SK-MEL-5 (cell line): ENCODE data around the gene PPBP. TPM values are rescaled to one million over a fixed set of nuclear protein-coding genes. Genes with fewer than 3 reads are reported as not detected.
A peak's percentile ranks its signal among the peaks of the same experiment; 100 is the strongest.
"Not testable (repeated sequence)": the region's sequence is repeated elsewhere in the genome, so short reads cannot be mapped to it uniquely, and the experiment has no call there.

Experiments used
- DNase-seq: peaks from one replicate; pipeline ENCODE4 v3.0.0-alpha.2; 2016; ENCODE audit warnings: low read depth, low spot score
- in situ Hi-C: cut with HindIII; loops from 2 replicates; pipeline ENCODE4 v1.10.0; 2016; ENCODE audit warnings: low sequenced_read_pairs, high pct_unique_total_duplicates, low pct_unique_long_range_greater_than_20kb
- total RNA-seq: library from RNA; depleted of rRNA; stranded (reverse); fragments of >200 nt; shearing (Covaris generic); gene quantifications from 2 replicates; pipeline ENCODE4 v1.2.3, GENCODE V29; 2014

The PPBP gene
- total RNA-seq, 1 experiment from 2014 or later: not detected

DNA sequence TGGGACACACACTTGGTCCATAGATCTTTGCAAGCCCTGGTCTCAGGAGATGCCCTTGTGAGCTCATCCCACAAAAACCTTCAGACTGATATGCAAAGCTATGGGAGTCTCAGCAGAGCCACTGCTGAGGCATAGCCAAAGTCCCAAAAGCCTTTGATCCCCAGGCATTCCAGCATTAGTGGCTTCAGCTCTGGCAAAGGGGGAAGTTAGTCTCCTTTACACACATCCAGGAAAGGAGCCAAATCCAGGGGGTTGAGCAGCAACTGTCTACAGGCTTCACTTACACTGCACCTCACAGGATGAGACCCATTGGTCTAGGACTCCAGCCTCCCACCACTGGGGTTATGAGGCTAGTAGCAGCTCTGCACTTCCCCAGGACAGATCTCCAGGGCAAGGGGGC, 20.1 kb downstream of the PPBP start:
- in situ Hi-C loops: no loop called here
- DNase-seq: no peak

DNA sequence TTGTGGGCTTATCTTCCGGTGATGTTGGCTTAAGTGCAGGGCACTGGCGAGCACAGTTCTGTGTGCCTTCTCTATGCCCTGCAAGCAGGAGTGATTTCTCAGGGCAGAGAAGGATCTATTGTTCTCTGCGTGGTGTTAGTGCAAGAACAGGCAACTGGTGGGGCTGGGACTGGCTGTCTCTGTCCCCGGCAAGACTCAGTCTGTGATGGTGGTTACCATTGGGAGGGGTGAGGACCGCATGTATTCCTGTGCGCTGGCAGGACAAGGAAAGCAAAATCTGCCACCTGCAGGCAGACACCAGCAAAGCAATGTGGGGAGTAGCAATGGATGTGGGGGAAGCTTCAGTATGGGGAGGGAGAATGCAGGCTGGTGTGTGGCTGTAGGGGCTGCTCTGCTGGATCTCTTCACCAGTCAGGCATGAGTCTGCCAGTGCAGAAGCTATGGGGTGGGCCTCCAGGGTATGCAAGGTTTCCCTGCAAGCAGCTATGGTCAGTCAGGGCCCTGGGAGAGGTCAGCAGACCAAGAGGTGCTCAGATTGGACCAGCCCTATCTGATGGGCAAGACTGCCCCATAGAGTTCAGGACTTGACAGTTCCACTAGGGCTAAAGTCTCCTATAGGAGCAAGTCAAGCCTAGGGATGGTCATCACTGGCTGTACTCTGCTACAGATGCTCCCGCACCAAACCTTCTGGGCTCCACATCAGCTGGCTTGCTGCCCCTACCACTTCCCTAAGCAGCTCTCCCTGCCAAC, 23.0 kb downstream of the PPBP start:
- in situ Hi-C loops: no loop called here
- DNase-seq: peak; percentile 86

DNA sequence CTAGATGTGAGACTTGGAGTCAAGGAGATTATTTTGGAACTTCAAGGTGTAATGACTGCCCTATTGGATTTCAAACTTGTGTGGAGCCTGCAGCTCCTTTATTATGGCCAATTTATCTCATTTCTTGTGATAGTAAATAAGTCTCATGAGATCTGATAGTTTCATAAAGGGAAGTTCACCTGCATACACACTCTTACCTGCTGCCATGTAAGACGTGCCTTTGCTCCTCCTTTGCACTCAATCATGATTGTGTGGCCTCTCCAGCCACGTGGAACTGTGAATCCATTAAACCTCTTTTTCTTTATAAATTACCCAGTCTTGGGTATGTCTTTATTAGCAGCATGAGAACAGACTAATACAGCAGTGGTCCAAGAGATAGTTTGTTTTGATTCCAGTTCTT, 25.3 kb downstream of the PPBP start:
- DNase-seq: no peak
- in situ Hi-C loops: no loop called here

DNA sequence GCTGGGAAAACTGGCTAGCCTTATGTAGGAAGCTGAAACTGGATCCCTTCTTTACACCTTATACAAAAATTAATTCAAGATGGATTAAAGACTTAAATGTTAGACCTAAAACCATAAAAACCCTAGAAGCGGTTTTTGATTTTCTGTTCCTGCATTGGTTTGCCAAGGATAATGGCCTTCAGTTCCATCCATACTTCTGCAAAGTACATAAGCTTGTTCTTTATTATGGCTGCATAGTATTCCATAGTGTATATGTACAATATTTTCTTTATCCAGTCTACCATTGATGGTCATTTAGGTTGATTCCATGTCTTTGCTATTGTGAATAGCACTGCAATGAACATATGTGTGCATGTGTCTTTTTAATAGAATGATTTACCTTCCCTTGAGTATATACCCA, 28.9 kb downstream of the PPBP start:
- not testable (repeated sequence) for DNase-seq

DNA sequence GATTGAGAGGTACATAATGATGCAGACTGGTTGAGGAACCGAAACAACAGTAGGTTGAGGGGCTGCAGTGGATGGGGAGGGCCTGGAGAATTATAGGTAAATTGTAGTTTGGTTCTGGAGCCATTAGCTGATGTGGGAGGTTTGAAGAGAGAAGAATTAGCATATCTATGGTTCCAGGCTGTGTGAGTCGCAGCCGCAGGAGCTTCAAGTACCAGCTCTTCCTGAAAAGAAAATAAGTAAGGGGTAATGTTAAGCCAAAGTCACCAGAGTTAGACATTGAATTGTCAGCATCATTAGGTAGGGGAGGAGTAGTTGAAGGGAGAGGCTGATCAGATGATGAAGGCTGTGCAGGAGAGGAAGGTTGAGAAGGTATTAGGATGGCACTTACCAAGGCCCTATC, 35.6 kb downstream of the PPBP start:
- in situ Hi-C loops: no loop called here
- no peak for DNase-seq

More for the DNA sequence above, 28.9 kb downstream of the PPBP start:
- in situ Hi-C loops: not testable (repeated sequence)

DNA sequence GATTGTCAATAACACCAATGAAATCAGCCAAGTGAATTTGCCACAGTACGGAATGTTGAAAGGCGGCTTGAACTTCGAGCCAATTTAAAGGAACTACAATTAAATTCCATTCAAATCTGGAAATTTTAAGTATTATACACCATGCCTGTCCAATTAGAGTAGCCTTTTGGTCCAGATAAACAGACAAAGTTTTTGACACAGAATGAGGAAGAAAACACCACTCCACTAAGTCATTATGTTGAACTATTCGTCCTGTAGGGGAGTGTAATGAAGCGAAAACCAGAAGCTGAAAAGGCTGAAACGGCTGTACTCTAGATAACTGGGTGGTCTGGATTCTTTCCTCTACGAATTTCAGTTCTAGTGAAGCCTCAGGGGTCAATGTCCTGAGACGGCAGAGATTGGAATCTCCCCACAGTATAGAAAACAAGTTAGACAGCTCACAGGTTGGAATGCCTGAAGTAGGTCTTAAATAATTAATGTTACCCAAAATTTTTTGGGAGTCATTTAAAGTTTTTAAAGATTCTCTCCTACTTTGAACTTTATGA, 37.5 kb downstream of the PPBP start:
- DNase-seq, in situ Hi-C loops: not testable (repeated sequence)

DNA sequence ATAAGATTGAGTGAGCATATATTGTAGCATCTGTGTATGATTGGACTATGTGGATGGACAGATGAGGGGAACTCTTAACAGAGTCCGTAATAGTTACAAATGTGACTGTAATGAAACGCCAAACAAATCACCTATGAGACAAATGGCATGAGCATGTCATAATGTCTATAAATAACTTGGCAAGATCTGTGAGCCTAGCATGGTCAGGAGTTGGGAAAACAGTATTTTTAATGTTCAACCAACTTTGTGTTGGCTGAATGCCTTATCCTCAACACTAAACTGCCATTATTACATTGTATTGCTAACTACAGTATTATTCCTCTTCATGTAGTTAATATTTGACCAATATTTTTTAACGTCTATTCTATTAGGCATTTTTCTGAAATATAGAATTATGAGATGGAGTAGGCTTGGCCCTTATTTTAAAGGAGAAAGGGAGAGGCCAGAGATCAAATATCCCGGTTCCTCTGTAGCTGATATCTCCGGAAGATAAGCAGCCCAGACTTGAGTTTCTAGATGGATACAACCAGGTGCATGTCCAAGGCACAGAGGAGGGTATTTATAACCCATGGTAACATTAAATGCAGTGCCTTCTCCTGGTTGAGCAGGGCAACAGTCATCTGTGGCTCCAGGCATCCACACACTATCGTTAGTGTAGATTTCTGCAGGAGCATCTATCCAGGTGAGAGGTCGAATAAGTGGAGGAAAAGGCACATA, 38.8 kb downstream of the PPBP start:
- in situ Hi-C loops: no loop called here
- DNase-seq: no peak

DNA sequence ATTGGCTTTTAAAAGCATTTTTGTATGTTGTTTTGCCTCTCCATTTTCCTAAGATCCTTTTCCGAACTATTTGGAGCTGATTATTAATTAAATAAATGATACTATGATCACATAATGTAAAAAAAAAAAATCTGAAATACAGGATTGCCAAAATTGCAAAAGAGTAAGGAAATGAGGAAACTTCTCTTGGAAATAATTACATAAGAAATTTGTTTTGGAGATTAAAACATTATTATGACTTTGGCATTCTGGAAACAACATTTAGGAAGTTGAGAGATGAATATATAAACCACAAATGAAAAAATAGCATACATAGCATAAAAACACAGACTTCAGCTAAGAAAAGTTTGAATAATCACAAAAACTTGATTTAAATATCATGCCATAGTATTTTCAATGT, 39.7 kb downstream of the PPBP start:
- no peak for DNase-seq
- in situ Hi-C loops: no loop called here

DNA sequence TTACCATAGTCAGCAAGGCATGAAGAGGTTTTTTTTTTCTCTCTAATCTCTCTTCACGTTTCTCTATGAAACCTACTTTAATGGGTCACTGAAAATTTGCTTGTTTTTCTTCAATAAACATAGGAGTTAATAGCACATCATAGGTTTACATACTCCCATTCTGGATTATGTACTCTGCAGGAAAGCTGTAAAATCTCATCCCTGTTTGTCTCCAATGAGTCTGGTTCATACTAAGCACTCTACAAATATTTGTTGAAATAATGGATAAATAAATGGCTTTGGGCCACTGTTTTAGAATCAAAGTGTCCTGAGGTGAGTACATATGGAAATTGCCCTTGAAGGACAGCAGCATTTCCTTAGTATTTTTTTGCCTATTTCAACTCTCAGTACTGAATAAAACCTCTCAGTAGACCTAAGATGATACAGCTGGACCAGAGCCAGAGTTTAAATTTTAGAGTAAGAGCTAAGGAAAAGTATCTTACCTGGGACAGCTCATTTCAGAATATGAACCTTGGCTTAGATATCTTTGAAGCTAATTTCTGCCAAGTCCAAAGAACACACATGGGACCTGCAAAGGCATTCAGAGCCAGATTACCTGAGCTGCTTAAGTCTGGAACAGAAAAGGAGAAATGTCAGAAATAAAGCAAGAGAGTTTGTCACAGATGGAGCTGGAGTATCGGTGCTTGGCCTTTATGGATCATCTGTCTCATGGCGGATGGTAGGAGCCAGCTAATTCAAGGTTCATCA, 40.6 kb downstream of the PPBP start:
- DNase-seq: no peak
- in situ Hi-C loops: no loop called here

DNA sequence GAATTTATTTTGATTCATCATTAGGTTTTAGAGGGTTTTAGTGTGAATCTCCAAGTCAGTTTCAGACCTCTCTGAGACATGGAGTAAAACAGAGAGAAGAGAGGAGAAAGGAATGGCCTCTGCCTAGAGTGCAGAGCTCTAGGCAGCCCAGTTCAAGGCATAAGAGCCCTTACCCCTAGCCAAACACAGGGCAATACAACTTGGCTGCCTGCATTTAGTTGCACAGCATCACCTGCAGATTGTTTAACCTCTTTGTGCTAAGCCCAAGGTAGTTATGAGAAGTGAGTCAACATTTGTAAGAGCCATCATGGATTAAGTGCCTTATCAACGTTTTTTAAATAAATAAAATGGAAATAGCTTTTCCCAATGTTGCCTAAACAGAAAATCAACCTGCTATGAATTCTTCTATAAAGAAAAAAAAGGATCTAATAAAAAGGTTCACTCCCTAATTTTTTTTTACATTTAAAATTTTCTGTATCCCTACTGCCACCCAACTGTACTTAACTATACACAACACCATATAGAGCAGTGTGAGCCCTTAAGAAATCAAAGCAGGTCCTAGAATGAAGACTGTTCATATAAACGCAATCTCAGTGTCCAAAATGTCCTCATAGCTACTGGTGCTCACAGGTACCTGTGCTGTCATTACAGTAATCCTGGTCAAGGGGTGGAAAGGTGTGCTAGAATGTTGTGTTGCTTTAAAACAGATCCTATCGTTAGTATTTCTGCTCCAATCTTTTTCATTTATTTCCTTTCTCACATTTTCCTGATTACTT, 42.1 kb downstream of the PPBP start:
- in situ Hi-C loops: no loop called here
- no peak for DNase-seq

DNA sequence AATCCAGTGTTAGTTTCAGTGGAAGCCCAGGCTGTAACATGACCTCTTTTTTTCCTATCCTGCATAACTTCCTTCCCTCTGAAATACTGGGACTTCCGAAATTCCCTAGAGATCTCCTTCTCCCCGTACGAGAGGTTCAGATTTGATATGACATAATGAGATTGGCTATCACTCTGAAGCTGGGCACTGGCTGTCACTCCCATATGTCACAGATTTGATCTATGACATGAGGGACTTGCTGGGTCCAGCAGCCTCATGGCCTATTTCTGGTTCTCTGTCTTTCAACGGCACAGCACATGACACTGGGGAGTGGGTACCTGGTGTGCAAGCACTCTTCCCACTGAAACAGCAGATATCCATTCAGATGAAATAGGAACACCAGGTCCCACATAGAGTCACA, 42.9 kb downstream of the PPBP start:
- DNase-seq: no peak
- in situ Hi-C loops: no loop called here

DNA sequence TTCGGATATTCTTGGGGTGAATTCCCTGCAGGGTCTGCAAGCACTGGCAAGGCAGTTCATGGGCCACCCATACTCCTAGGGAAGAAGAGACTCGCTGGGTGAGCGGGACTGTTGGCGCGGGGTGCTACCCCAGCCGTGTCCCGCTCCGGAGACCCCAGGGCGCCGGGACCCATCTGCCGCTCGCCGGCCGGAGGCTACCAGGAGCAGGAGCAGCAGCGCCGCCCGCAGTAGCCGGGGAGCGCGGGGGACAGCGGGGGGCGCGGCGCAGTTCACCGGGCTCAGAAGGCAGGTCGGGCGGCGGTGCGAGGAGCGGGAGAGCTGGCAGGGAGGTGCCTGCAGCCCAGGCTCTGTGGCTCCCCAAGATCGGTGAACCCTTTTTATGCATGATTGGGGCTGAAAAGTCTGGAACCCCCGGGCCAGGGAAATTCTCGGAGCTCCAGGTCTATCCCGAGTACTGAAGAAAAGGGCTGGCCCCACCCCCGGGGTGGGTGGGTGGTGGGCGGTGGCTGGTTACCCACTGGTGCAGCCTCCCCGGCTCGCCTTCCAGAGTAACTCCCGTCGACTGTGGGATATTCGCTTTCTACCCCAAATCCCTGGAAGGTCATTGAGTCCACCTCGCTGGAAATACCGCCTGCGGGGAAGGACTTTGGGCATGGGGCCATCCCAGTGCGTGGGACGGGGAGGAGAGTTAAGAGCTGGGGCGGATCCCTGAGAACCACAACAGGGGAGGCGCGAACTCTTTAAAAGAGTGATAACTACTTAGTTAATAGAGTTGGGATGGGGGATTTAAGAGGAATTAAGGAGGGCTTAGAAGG, 43.7 kb downstream of the PPBP start:
- DNase-seq: no peak
- in situ Hi-C loops: no loop called here

DNA sequence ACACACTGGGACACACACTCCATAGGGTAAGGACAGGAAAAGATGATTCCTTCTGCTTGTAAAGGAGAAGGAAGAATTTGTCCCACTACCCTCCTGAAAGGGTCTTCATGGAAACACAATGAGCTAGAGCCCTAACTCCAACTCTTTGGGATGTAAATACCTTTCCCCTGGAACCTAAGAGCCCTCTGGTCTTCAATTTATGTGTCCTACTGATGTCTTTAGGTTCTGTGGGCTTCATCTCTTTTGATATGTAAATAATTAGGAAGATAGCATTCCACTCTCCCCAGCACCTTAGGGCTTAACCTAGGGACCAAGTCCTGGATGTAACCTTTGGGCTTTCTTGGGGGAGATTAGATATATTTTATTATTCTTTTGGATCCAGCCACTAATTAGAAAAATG, 44.4 kb downstream of the PPBP start:
- no peak for DNase-seq
- in situ Hi-C loops: no loop called here

DNA sequence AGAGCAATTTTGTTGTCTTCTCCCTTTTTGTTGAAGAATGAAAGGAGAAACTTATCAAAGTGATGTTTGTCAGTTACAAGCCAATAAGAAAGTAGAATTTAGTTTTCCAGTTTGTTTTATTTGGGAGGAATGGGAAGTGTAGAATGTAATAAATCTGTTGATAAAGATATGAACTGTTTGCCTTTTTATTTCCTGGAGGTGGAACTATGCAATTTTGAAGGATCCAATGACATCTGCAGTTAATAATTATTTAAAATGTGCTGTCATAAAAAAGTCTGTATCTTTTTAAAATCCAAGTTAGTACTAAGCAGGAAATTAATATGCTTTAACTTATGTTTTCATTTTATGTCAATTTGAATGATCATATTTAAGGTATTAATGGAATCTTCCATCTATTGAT, 51.0 kb downstream of the PPBP start:
- in situ Hi-C loops: no loop called here
- no peak for DNase-seq
